HG02571 (cell line): ENCODE measurements around the gene AKT1S1.
"Not testable (repeated sequence)": the region's sequence is repeated elsewhere in the genome, so short reads cannot be mapped to it uniquely, and the experiment has no call there.

ENCODE experiments used
- ATAC-seq: cut with Tn5 transposase; IDR thresholded peaks from one replicate; pipeline ENCODE4 v1.9.1; 2021; ENCODE audit warnings: mild to moderate bottlenecking, moderate library complexity; ENCODE audit not compliant: unreplicated experiment

AKT1S1 gene

GRCh38 chr19:49877020-49877878, at the start of gene AKT1S1, which contains the start of gene TBC1D17:
Gene AKT1S1 (minus strand): TSS chr19:49877355. CDS start chr19:49873295, 4,060 bp downstream.
Gene TBC1D17 (plus strand): TSS chr19:49877702. CDS start chr19:49877724, 22 bp downstream.
- peak; percentile 55 for ATAC-seq

DNA sequence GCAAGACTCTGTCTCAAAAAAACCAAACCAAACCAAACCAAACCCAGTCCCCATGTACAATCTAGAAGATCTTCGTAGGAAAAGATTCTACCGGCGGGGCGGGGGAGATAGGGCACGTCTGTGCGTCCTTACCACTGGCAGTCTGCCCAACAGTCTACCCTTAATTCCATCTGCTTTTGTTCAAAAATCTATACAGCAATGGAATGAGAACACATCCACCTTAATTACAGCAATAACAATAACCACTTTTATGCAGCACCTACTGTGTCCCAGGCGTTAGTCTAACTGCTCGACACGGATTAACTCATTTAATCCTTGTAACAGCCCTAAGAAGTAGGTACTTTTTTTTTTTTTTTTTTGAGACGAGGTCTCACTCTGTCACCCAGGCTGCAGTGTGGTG, 49.4 kb upstream of the AKT1S1 start:
- no peak for ATAC-seq

- ATAC-seq = no peak
Measured at GRCh38 chr19:49925486-49925885, 48.3 kb upstream of the AKT1S1 start.

DNA sequence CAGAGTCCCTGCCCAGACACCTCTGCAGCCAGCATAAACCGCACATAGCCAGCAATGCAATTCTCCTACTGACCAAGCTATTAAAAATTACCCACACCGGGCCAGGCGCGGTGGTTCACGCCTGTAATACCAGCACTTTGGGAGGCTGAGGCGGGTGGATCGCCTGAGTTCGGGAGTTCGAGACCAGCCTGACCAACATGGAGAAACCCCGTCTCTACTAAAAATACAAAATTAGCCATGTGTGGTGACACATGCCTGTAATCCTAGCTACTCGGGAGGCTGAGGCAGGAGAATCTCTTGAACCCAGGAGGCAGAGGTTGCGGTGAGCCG, 47.7 kb upstream of the AKT1S1 start:
- ATAC-seq = not testable (repeated sequence)

- no peak for ATAC-seq
Measured at GRCh38 chr19:49924004-49924880, 47.1 kb upstream of the AKT1S1 start.

DNA sequence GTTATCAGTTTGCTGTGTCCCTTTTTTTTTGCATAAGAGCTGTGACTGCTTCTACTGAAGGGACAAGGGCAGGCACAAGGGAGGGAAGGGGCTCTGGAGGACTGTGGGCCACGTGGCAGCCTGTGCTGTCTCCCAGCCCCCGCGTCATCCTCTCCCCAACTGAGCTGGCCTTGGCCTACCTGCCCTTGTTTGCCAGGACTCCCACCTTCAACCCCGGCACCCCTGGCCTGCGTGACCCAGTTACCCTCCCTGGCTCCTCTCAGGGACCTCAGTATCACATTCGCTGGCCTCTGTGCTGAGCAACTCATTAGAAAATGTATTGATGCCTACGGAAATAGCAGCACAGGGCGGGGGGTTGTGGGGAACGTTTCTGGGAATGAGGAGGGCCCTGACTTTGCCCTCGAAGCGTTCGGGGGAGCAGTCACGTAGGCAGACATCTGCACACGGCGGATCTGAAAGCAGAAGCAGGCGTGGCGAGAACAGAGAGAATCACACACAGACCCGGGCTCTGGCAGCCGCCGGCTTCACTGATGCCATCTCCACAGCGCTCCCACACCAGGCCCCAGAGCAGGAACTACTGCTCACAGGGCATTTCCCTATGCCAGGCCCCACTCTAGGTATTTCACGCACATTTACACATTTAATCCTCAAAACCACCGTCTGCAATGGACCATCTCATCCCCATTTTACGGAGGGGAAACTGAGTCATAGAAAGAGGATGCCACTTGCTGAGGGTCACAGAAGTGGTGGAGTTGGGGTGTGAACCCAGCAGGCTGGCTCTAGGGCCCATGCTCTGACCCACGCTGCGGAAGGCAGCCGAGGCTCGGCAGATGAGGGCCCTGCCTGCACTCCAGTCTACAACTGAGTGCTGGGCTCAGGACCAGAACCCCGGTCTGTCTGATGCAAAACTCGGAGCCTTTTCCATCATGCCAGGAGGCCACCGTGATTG, 46.2 kb upstream of the AKT1S1 start:
- no peak for ATAC-seq

- no peak for ATAC-seq
Measured at GRCh38 chr19:49921871-49922795, 45.0 kb upstream of the AKT1S1 start.

- no peak for ATAC-seq
Measured at GRCh38 chr19:49920624-49921363, 43.6 kb upstream of the AKT1S1 start.

DNA sequence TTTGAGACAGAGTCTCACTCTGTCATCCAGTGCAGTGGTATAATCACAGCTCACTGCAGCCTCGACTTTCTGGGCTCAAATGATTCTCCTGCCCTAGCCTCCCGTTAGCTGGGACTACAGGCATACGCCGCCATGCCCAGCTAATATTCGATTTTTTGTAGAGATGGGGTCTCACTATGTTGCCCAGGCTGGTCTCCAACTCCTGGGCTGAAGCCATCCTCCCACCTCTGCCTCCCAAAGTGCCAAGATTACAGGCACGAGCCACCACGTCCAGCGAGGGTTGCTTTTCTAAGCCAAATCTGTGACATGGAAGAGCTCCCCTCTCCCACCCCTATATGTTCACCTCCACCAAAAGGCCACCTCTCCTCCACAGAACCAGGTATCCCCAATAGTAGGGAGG, 40.9 kb upstream of the AKT1S1 start:
- no peak for ATAC-seq

- no peak for ATAC-seq
Measured at GRCh38 chr19:49916839-49917733, 39.9 kb upstream of the AKT1S1 start.

GRCh38 chr19:49915271-49915670, 38.1 kb upstream of the AKT1S1 start:
- ATAC-seq = no peak

GRCh38 chr19:49913720-49914119, 36.6 kb upstream of the AKT1S1 start:
- no peak for ATAC-seq

DNA sequence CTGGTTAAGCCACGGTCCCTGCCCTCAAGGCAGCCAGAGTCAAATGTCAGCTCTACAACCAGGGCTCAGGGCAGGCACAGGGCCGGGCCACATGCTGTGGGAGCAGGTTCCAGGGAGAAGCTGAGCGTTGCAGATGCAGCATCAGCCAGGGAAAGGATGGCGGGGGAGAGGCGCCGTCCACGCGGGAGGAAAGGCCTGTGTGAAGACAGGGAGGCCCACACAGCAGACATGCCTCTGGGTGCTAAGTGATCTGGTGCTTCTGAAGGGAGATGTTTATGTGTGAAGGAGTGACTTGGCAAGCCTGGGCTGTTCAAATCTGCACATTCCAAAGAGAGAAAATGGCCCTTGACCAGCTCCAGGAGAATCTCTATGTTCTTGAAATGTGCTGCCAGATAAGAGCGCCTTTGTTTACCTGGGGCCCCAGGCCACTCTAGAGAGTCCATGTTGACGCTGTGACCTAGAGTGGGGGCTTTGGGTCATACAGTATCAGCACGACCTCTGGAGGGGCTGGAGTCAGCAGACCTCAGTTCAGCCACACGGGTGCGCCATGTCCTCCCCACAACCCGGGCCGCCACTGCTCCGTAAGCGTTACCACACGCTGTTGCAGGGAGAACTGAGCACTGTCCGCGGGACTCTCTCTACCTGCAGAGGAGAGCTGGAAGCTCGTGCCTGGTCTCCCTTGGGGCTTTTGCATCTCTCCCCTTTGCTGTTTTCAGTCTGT, 36.0 kb upstream of the AKT1S1 start:
- no peak for ATAC-seq

DNA sequence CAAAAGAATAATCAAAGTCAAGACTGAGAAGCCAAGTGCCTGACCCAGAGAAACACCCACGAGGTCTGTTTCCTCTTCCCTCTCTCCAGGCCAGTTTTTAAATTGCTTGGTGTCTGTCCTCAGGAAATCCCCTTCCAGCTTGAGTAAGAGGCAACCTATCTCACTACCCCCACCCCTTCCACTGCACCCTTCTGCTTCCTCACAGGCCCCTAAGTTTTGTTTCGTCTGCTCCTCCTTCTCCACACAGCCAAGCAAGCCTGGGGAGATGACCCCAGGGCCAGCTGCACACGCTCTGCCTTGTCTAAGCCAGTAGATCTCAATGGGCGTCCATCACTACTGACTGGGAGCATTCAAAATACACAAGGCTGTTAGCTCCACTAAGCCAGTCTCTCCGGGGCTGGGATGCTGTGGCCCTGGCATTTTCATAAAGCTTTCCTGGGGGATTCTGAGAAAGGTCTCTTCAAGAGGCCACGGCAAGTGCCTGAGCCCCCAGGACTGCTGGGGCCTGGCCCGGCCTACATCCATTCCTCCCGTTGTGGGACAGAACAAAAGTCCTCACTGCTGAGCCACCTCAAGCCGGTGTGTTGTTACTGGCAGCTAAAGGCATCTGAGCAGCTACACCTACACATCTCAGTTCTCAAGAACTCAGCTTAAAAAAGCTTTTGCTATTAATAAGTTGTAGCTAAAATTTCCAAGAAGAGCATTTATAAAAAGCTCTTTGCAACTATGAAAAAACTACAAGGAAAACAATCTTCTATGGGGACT, 34.4 kb upstream of the AKT1S1 start:
- ATAC-seq = peak; percentile 40

DNA sequence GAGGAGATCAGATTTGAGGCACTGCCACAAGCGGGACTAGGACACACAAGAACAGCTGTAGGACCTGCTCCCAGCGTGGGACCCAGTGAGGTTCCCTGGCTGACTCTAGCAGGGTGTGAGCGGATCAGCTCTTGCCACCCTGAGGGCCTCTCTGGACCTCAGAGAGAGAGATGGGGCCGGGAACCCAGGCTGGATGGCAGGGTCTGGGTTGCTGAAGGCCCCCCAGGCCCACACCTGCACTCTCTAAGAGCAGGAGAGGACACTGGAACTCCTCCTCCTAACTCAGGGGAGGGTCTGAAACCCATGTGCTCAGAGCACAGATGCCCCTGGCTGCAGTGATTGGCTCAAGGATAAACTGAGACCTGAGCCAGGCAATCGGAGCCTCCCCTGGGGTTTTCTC, 33.0 kb upstream of the AKT1S1 start:
- ATAC-seq = no peak
